Heart left ventricle (tissue), 13 donors: ENCODE data around the gene TMEM135.
"Not testable (repeated sequence)": the region's sequence is repeated elsewhere in the genome, so short reads cannot be mapped to it uniquely, and the experiment has no call there.

ENCODE experiments used
- POLR2A ChIP-seq, 2 donors: fragments of 450-650 bp; IDR thresholded peaks; one replicate each; pipeline ENCODE4 v1.6.1; 2017; ENCODE audit warnings: antibody characterized with exemption in 2 of 2, mild to moderate bottlenecking in 2 of 2, moderate library complexity in 2 of 2
- TF ChIP-seq, protein P1 (sequence below), 12 donors: fragments of 200-600 bp; sonication (generic) in 4 of 12; IDR thresholded peaks; one replicate each; pipeline versions ENCODE4 v1.5.0 to v1.8.0; 2018 to 2022; ENCODE audit warnings: antibody characterized with exemption in 12 of 12, mild to moderate bottlenecking in 5 of 12
- donor health status: ischemic (EF 13 %, LVEDD 7.1; RV severe dilation, severe dysfunction).
- donor health status: DM: no; HTN: yes; CAD: no.
- donor health status: DM: no; HTN: no; CAD: no.
- donor health status: ischemic (EF 25% LVEDD 6.9; RV normal size, moderate dysfunction).
- donor health status: ischemic (EF 25% LVEDD 5.7; RV mildly dilated, moderate dysfunction).
- donor health status: ischemic (EF 35%, LVEDD 5.7; RV mildly dilated, moderate dysfunction).
- donor health status: nonischemic (EF 11% LVEDD 7.7; RV severe dilation, severe dysfunction).
- donor health status: DM: yes; HTN: yes; CAD: no.
- donor health status: PGD.
- donor health status: ischemic (EF 29% LVEDD 5.4; RV normal size, mild dysfunction).
- donor health status: nonischemic (EF 23%, LVEDD 6.1; RV moderate dilation, normal function).

DNA sequence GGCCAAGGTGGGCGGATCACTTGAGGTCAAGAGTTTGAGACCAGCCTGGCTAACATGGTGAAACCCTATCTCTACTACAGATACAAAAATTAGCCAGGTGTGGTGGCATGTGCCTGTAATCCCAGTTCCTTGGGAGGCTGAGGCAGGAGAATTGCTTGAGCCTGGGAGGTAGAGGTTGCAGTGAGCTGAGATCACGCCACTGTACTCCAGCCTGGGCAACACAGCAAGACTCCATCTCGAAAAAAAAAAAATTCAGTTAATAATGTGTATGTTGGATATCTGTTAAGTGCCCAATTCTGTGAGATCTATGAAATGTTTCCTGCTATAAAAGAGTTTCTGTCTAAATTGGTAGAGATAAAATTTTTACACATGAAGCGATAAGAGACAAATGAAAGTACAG lies 45.4 kb upstream of the TMEM135 start:
- TF ChIP-seq, protein P1, sequence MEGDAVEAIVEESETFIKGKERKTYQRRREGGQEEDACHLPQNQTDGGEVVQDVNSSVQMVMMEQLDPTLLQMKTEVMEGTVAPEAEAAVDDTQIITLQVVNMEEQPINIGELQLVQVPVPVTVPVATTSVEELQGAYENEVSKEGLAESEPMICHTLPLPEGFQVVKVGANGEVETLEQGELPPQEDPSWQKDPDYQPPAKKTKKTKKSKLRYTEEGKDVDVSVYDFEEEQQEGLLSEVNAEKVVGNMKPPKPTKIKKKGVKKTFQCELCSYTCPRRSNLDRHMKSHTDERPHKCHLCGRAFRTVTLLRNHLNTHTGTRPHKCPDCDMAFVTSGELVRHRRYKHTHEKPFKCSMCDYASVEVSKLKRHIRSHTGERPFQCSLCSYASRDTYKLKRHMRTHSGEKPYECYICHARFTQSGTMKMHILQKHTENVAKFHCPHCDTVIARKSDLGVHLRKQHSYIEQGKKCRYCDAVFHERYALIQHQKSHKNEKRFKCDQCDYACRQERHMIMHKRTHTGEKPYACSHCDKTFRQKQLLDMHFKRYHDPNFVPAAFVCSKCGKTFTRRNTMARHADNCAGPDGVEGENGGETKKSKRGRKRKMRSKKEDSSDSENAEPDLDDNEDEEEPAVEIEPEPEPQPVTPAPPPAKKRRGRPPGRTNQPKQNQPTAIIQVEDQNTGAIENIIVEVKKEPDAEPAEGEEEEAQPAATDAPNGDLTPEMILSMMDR (IDR thresholded peaks at IDR 0.05) = not testable (repeated sequence)
- TF ChIP-seq POLR2A (IDR thresholded peaks at IDR 0.05) = not testable (repeated sequence)
